KMS-11 (cell line): ENCODE results near the gene ZBTB44.

ENCODE experiments used
- H2AFZ ChIP-seq: fragments of 200-600 bp; sonication (generic); 2 replicates; pipeline ENCODE4 v1.6.1; 2016; ENCODE audit warnings: antibody characterized with exemption, mixed run types, low read depth
- H3K27ac ChIP-seq: fragments of 200-600 bp; sonication (generic); 2 replicates; pipeline ENCODE4 v1.6.1; 2016; ENCODE audit warnings: mild to moderate bottlenecking, mixed run types
- H3K27me3 ChIP-seq: fragments of 200-600 bp; sonication (generic); 2 replicates; pipeline ENCODE4 v1.6.1; 2017; ENCODE audit warnings: mild to moderate bottlenecking, low read depth, mixed run types, moderate library complexity; ENCODE audit not compliant: insufficient read depth
- H3K36me3 ChIP-seq: fragments of 200-600 bp; sonication (generic); 2 replicates; pipeline ENCODE4 v1.6.1; 2017; ENCODE audit warnings: mild to moderate bottlenecking, mixed run types; ENCODE audit not compliant: insufficient read depth
- H3K4me1 ChIP-seq: fragments of 200-600 bp; sonication (generic); 2 replicates; pipeline ENCODE4 v1.6.1; 2016; ENCODE audit warnings: mild to moderate bottlenecking, low read depth, mixed run types; ENCODE audit not compliant: poor library complexity, severe bottlenecking
- H3K4me2 ChIP-seq: fragments of 200-600 bp; sonication (generic); 2 replicates; pipeline ENCODE4 v1.7.0; 2016; ENCODE audit warnings: mild to moderate bottlenecking, mixed run types
- H3K4me3 ChIP-seq: fragments of 200-600 bp; sonication (generic); IDR thresholded peaks from 2 replicates; pipeline ENCODE4 v1.6.1; 2017; ENCODE audit warnings: low read depth, low read length, mixed read lengths; ENCODE audit not compliant: insufficient read depth
- H3K79me2 ChIP-seq: fragments of 200-600 bp; sonication (generic); 2 replicates; pipeline ENCODE4 v1.6.1; 2016; ENCODE audit warnings: low read depth, mixed run types; ENCODE audit not compliant: insufficient read depth
- H3K9ac ChIP-seq: fragments of 200-600 bp; sonication (generic); 2 replicates; pipeline ENCODE4 v1.6.1; 2016; ENCODE audit warnings: mild to moderate bottlenecking, mixed run types
- H4K20me1 ChIP-seq: fragments of 200-600 bp; sonication (generic); 2 replicates; pipeline ENCODE4 v1.6.1; 2016; ENCODE audit warnings: mild to moderate bottlenecking, mixed run types; ENCODE audit not compliant: insufficient read depth
- TF ChIP-seq, protein P1 (sequence below): fragments of 200-600 bp; sonication (generic); conservative IDR thresholded peaks from 2 replicates; pipeline ENCODE4 v1.6.1; 2017; ENCODE audit warnings: low read depth, mild to moderate bottlenecking, antibody characterized with exemption, low read length, moderate library complexity, mixed read lengths

The ZBTB44 gene

DNA sequence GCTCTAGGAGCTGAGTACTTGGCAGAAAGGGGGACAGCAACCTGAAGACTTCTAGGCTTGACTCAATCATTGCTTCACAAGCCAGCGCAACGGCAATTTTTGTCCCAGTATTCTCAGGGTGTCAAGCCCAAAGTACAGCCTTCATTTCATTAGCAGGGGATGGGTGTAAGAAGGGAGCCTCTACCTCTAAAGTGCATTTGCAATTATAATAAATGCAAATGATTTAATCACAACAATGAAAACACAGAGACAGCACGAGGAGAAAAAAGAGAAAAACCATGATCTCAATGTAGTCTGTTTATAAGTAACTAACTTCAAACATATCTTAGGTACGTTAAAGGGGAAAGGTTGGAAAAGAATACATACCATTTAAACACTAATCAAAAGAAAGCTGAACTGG, 34.7 kb downstream of the ZBTB44 start:
- H3K4me3 ChIP-seq = no peak overlapping the region
- H3K9ac ChIP-seq = no peak overlapping the region
- H2AFZ ChIP-seq = no peak overlapping the region
- no peaks in the 10 kb centered on the region for H3K79me2 ChIP-seq
- no peaks in the 10 kb centered on the region for H4K20me1 ChIP-seq
- H3K27me3 ChIP-seq = no peaks in the 10 kb centered on the region
- H3K36me3 ChIP-seq = no peaks in the 10 kb centered on the region
- no peaks in the 10 kb centered on the region for H3K4me1 ChIP-seq
- TF ChIP-seq, protein P1, sequence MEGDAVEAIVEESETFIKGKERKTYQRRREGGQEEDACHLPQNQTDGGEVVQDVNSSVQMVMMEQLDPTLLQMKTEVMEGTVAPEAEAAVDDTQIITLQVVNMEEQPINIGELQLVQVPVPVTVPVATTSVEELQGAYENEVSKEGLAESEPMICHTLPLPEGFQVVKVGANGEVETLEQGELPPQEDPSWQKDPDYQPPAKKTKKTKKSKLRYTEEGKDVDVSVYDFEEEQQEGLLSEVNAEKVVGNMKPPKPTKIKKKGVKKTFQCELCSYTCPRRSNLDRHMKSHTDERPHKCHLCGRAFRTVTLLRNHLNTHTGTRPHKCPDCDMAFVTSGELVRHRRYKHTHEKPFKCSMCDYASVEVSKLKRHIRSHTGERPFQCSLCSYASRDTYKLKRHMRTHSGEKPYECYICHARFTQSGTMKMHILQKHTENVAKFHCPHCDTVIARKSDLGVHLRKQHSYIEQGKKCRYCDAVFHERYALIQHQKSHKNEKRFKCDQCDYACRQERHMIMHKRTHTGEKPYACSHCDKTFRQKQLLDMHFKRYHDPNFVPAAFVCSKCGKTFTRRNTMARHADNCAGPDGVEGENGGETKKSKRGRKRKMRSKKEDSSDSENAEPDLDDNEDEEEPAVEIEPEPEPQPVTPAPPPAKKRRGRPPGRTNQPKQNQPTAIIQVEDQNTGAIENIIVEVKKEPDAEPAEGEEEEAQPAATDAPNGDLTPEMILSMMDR = no peak
- no peak overlapping the region for H3K27ac ChIP-seq
- no peak overlapping the region for H3K4me2 ChIP-seq

- H3K79me2 ChIP-seq = no peaks in the 10 kb centered on the region
- H3K27me3 ChIP-seq = no peaks in the 10 kb centered on the region
- no peaks in the 10 kb centered on the region for H3K4me1 ChIP-seq
- no peaks in the 10 kb centered on the region for H4K20me1 ChIP-seq
- H3K9ac ChIP-seq = no peak overlapping the region
- no peak overlapping the region for H3K4me2 ChIP-seq
- no peak overlapping the region for H2AFZ ChIP-seq
- TF ChIP-seq, protein P1 = no peak
- H3K27ac ChIP-seq = no peak overlapping the region
- H3K36me3 ChIP-seq = no peaks in the 10 kb centered on the region
- H3K4me3 ChIP-seq = no peak overlapping the region
Measured at GRCh38 chr11:130278745-130279144, 36.0 kb downstream of the ZBTB44 start.

GRCh38 chr11:130278151-130278550, 36.6 kb downstream of the ZBTB44 start:
- Histone ChIP-seq H4K20me1 (no peaks in the 10 kb centered on the region), H3K9ac (no peak overlapping the region), H2AFZ (no peak overlapping the region), H3K79me2 (no peaks in the 10 kb centered on the region), H3K36me3 (no peaks in the 10 kb centered on the region), H3K27ac (no peak overlapping the region), H3K4me1 (no peaks in the 10 kb centered on the region), H3K27me3 (no peaks in the 10 kb centered on the region), H3K4me2 (no peak overlapping the region), H3K4me3 (no peak overlapping the region)
- TF ChIP-seq, protein P1 = no peak

DNA sequence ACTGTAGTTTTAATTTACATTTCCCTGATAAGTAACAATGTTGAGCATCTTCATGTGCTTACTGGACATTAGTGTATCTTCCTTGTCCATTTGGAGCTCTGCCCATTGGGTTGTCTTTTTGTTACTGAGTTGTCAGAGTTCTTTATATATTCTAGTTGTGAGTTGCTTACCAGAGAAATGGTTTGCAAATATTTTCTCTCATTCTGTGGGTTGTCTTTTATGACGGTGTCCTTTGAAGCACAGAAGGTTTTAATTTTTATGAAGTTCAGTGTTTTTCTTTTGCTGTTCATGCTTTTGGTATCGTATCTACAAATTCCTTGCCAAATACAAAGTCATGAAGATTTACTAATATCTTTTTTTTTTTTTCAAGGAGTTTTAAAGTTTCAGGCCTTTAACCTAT, 42.4 kb downstream of the ZBTB44 start:
- Histone ChIP-seq H4K20me1 (no peaks in the 10 kb centered on the region), H3K79me2 (no peaks in the 10 kb centered on the region), H3K4me3 (no peak overlapping the region)

More for the DNA sequence above, 42.4 kb downstream of the ZBTB44 start:
- TF ChIP-seq, protein P1 = no peak
- Histone ChIP-seq H3K9ac (no peak overlapping the region), H3K4me1 (no peaks in the 10 kb centered on the region), H3K27me3 (no peaks in the 10 kb centered on the region), H3K36me3 (no peaks in the 10 kb centered on the region), H3K4me2 (no peak overlapping the region), H2AFZ (no peak overlapping the region), H3K27ac (no peak overlapping the region)
